Renal cortical epithelial cell (primary cell): Measurements from ENCODE around the gene ABR. TPM values are rescaled to one million over a fixed set of nuclear protein-coding genes. Genes with fewer than 3 reads are reported as not detected.
"Not testable (repeated sequence)": the region's sequence is repeated elsewhere in the genome, so short reads cannot be mapped to it uniquely, and the experiment has no call there.

Experiments
- DNase-seq: peaks from one replicate; pipeline ENCODE4 v3.0.0-alpha.2; 2011; ENCODE audit warnings: low read depth
- total RNA-seq: library from RNA; depleted of rRNA; stranded (reverse); fragments of >200 nt; gene quantifications from 2 replicates; pipeline ENCODE4 v1.2.3, GENCODE V29; 2014

ABR gene
- total RNA-seq, 1 donor from 2014 or later: 69.1 TPM

GRCh38 chr17:1173432-1174262 lies 6.1 kb downstream of the ABR start:
- no peak for DNase-seq

DNA sequence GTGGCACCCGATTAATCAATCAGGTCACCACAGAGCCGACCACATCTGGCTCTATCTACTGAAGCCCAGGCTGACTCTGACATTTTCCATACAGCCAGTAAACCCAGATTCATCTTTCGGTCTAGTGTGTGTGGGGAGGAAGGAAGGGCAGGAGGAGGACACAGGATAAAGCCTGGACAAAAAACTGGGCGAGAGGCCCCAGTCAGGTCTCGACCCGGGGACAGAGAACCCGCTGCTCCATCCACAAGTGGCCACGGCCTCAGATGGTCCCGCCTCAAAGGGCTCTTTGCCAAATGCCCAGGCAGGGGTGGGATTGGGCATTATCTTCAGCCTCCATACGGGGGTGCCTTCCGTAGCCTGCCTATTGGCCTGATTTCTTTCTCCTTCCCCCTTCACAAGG lies 7.8 kb downstream of the ABR start:
- DNase-seq: no peak

DNA sequence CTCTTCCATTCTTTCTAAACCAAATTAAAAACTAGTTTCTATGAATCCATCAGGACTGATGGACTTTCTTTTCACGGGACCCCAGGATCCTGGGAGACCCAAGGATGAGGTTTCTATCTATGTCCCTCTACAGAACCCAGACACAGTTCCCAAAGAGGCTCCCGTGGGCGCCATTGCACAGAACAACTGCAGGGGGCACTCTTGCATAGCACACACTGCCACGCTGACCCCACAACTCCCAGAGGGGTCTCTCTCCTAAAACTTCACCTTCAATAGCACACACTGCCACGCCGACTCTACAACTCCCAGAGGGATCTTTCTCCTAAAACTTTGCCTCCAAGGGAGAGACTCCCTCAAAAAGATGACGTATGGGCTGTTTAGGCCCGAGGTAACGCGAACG lies 9.0 kb downstream of the ABR start:
- no peak for DNase-seq

GRCh38 chr17:1169929-1170312 lies 9.9 kb downstream of the ABR start:
- no peak for DNase-seq

- DNase-seq: no peak
These were observed 10.4 kb downstream of the ABR start for GRCh38 chr17:1169221-1169928.

DNA sequence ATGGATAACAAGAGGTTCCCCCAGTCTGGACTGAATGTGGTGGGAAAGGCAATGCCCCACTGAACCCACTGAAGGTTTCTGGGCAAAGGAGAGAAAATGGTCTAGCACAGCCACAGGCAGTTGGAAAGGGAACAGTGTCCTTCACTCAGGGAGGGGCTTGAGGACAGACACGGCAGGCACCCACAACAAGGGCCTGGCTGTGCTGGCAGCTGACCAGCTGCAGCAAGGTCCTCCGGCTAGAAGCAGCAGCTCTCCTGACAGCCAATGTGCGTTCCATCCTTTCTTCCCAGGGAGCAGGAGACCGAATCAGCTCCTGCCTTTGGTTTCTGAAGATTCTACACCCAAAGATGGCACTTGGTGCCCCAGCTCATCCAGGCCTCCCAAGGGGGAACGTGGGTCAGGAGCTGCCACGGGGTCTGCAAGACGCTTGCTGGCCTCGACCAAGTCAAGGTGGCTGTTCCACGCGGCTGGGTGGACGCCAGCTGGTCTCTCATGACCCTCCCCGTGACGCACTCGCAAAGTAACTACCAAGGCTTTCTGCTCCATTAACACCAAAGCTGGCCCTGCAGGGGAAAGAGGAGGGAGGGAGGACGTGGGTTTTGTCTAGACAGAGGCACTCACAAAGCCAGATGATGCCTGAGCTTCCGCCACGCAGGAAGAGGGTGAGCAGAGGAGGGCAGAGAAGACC lies 11.1 kb downstream of the ABR start:
- peak; percentile 44 for DNase-seq

DNA sequence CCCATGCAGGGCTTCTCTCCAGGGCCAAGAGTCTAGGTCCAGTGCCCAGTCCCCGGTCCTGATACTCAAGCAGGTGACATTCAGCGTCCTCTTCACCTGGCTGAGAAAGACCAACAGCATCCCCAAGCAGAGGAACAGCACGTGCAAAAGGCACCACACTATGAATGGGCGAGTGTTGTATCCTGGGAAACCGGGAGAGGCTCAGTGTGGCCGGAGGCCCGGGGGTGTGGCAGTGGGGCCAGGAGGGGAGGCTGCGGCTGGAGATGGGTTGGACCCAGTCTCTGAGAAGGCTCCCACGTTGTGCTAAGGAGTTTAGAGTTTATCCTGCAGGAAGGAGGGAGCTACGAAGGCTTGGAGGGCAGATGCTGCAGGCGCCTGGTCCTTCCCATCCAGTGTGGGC lies 13.5 kb downstream of the ABR start:
- DNase-seq: no peak

GRCh38 chr17:1165836-1166235 lies 13.9 kb downstream of the ABR start:
- DNase-seq: no peak

GRCh38 chr17:1164935-1165556 lies 14.7 kb downstream of the ABR start:
- DNase-seq: no peak

GRCh38 chr17:1162116-1162855 lies 17.5 kb downstream of the ABR start:
- DNase-seq: no peak

GRCh38 chr17:1160591-1161390 lies 19.0 kb downstream of the ABR start:
- DNase-seq: no peak

- no peak for DNase-seq
These were observed 20.2 kb downstream of the ABR start for GRCh38 chr17:1159431-1160180.

- DNase-seq: no peak
These were observed 20.9 kb downstream of the ABR start for GRCh38 chr17:1158879-1159278.

DNA sequence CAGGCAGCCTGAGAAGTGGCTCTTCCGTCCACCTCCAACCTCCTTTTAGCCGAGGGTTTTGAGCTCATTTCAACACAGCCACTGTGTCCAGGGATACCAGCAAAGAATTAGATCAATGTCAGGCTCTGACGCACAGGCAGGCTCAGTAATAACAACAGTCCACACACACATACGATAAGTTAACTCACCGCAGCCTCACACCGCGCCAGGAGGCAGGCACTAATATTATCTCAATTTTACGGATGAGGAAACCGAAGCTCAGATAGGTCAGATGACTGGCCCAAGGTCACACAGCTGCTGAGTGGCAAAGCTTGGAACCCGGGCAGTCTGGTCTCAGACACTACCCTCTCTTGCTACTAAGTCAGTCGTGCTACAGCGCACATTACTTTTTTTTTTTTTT lies 22.9 kb downstream of the ABR start:
- no peak for DNase-seq

- DNase-seq: no peak
These were observed 25.1 kb downstream of the ABR start for GRCh38 chr17:1154704-1155103.

DNA sequence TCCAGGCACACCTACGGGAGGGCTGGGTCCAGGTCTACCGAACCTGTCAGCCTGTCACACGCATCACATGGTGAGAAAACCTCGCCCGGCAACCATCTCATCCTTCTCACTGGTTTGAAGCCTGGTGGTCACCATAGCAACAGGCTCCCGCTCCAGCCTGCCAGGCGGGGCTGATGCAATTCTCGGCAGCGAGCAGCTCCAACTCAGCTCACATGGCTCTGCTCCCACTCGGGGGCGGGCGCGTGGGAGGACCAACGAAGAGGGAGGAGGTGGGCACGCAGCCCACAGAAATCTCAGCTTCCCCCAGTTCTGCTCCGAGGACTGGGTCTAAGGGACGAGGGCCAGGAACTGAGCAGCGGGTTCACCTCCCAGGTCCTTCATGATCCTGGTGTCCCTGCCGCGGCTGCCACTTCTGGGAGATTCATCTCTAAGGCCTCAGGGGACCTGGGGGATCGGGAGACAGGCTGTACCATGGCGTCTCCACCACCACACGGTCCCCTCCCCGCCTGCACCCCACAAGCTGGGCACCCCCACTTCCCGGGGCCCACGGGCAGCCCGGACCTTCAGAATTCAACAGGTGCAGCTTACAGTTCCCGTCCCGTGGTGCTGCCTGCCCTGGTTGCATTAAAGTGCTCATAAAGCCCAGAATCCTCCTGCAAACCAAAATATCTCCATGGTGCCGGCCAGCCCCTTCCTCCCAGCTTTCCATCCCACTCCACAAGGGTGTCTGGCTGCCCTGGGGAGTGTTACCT lies 25.8 kb downstream of the ABR start:
- no peak for DNase-seq

- DNase-seq: not testable (repeated sequence)
These were observed 27.2 kb downstream of the ABR start for GRCh38 chr17:1152582-1152981.

GRCh38 chr17:1150863-1151600 lies 28.7 kb downstream of the ABR start:
- DNase-seq: no peak

DNA sequence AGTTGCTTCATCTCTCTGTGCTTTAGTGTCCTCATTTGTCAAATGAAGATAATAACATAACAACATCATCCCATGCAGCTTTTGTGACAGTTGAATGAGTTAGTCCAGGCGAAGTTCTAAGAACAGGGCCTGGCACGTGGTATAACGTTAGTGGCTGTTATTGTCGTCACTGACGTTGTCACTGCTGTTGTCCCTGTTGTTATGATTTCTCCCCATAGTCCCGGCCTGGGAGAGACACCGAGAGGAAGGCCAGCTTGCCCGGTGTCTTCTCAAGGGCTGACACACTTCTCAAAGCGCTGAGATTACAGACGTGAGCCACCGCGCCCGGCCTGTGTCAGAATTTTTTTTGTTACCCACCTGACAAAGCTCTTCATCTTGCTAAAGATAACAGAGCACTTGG lies 29.9 kb downstream of the ABR start:
- DNase-seq: no peak
